ENCODE measurements around the gene NXNL2.

DNA sequence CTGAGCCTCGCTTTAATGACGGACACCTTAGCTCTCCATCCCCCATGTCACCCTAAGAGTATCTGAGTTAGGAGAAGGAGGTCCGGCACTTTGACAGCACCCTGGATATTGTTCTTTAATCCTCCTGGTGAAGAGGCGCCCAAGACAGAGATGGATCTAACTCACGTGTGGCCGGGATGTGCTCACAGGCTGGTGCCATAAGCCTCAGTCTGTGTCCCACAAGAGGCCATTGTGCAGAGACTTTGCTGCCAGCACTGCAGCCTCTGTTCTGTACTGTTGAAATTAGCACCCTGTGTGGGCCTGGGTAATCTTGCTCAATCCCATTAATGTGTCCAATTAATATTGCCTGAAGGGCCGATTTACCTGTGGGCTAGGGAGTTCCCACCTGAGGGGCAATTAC lies 37.7 kb downstream of the NXNL2 start:
- TF ChIP-seq, protein P1, sequence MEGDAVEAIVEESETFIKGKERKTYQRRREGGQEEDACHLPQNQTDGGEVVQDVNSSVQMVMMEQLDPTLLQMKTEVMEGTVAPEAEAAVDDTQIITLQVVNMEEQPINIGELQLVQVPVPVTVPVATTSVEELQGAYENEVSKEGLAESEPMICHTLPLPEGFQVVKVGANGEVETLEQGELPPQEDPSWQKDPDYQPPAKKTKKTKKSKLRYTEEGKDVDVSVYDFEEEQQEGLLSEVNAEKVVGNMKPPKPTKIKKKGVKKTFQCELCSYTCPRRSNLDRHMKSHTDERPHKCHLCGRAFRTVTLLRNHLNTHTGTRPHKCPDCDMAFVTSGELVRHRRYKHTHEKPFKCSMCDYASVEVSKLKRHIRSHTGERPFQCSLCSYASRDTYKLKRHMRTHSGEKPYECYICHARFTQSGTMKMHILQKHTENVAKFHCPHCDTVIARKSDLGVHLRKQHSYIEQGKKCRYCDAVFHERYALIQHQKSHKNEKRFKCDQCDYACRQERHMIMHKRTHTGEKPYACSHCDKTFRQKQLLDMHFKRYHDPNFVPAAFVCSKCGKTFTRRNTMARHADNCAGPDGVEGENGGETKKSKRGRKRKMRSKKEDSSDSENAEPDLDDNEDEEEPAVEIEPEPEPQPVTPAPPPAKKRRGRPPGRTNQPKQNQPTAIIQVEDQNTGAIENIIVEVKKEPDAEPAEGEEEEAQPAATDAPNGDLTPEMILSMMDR (conservative IDR thresholded peaks at IDR 0.05), result no peak
- no peak for TF ChIP-seq ZFX (IDR thresholded peaks at IDR 0.05)
